IMR-90 (cell line): Measurements from ENCODE around the gene LTBP1. TPM values are rescaled to one million over a fixed set of nuclear protein-coding genes. Genes with fewer than 3 reads are reported as not detected.
A peak's percentile ranks its signal among the peaks of the same experiment; 100 is the strongest.

Experiments used
- ATAC-seq: fragments of 200-7000 bp; cut with Tn5 transposase; 2 replicates; pipeline ENCODE4 v1.9.1; 2020; ENCODE audit warnings: low read depth, mild to moderate bottlenecking, moderate library complexity
- BruUV-seq: library from RNA; stranded (reverse); fragments of 400-500 nt; replicated peaks from 2 replicates; lab custom pipeline; 2021; lab: Mats Ljungman, UMichigan
- CTCF ChIA-PET: fragments of 300-600 bp; formaldehyde crosslinking; extraction: SDS; loops from one replicate; lab custom pipeline; 2021; ENCODE audit warnings: antibody characterized with exemption; lab: Yijun Ruan, JAX
- POLR2A ChIA-PET: fragments of 300-600 bp; sonication (Branson Sonifier 250); formaldehyde crosslinking; loops from one replicate; lab custom pipeline; 2022; ENCODE audit warnings: antibody characterized with exemption; ENCODE audit not compliant: unreplicated experiment; lab: Charles Lee
- DNase-seq: peaks from one replicate; pipeline ENCODE4 v3.0.0; 2013
- H2AFZ ChIP-seq: replicated peaks from 2 replicates; pipeline ENCODE3; 2013; ENCODE audit warnings: low read length, mild to moderate bottlenecking; ENCODE audit not compliant: poor library complexity
- H2AK5ac ChIP-seq: 2 replicates; pipeline ENCODE4 v1.6.1; 2013; ENCODE audit warnings: low read depth, low read length, inconsistent platforms
- H2AK9ac ChIP-seq: replicated peaks from 2 replicates; pipeline ENCODE3; 2013; ENCODE audit warnings: mild to moderate bottlenecking, low read depth, low read length, moderate library complexity; ENCODE audit not compliant: poor library complexity
- H2BK120ac ChIP-seq: 2 replicates; pipeline ENCODE4 v1.6.1; 2013; ENCODE audit warnings: low read depth, low read length, inconsistent platforms
- H2BK15ac ChIP-seq: 3 replicates; pipeline ENCODE4 v1.6.1; 2013; ENCODE audit warnings: low read depth, low read length, inconsistent platforms
- H2BK20ac ChIP-seq: 2 replicates; pipeline ENCODE4 v1.6.1; 2013; ENCODE audit warnings: low read depth, mild to moderate bottlenecking, inconsistent platforms, low read length, moderate library complexity
- H2BK5ac ChIP-seq: 2 replicates; pipeline ENCODE4 v1.6.1; 2013; ENCODE audit warnings: mild to moderate bottlenecking, low read depth, low read length, inconsistent platforms; ENCODE audit not compliant: poor library complexity, severe bottlenecking
- H3K14ac ChIP-seq: replicated peaks from 2 replicates; pipeline ENCODE4 v1.6.1; 2013; ENCODE audit warnings: low read depth, low read length, inconsistent platforms
- H3K18ac ChIP-seq: 2 replicates; pipeline ENCODE4 v1.6.1; 2013; ENCODE audit warnings: low read depth, low read length, control low read depth
- H3K23ac ChIP-seq: 2 replicates; pipeline ENCODE4 v1.6.1; 2013; ENCODE audit warnings: low read depth, low read length, inconsistent platforms
- H3K27ac ChIP-seq: 2 replicates; pipeline ENCODE4 v1.5.1; 2013; ENCODE audit warnings: mild to moderate bottlenecking, control low read depth, low read length; ENCODE audit not compliant: insufficient read depth
- H3K27me3 ChIP-seq: 2 replicates; pipeline ENCODE4 v1.6.1; 2013; ENCODE audit warnings: low read length; ENCODE audit not compliant: control insufficient read depth, insufficient read depth
- H3K36me3 ChIP-seq: 2 replicates; pipeline ENCODE4 v1.6.1; 2013; ENCODE audit warnings: low read length, mixed read lengths; ENCODE audit not compliant: control insufficient read depth, insufficient read depth
- H3K4ac ChIP-seq: 2 replicates; pipeline ENCODE4 v1.6.1; 2013; ENCODE audit warnings: low read depth, low read length, inconsistent platforms
- H3K4me1 ChIP-seq: 2 replicates; pipeline ENCODE4 v1.6.1; 2013; ENCODE audit warnings: low read length, mixed read lengths; ENCODE audit not compliant: control insufficient read depth, insufficient read depth
- H3K4me2 ChIP-seq: 2 replicates; pipeline ENCODE4 v1.6.1; 2013; ENCODE audit warnings: low read depth, mild to moderate bottlenecking, control low read depth, low read length, moderate library complexity
- H3K4me3 ChIP-seq: 2 replicates; pipeline ENCODE4 v1.5.1; 2013; ENCODE audit warnings: low read depth, mild to moderate bottlenecking, control low read depth, low read length, moderate library complexity; ENCODE audit not compliant: insufficient read depth
- H3K56ac ChIP-seq: 2 replicates; pipeline ENCODE4 v1.6.1; 2013; ENCODE audit warnings: low read length, inconsistent platforms; ENCODE audit not compliant: insufficient read depth; ENCODE audit errors: extremely low read depth
- H3K79me1 ChIP-seq, 2 experiments: 2 replicates each; pipeline ENCODE4 v1.6.1; 2013; ENCODE audit warnings: low read length in 2 of 2, inconsistent platforms in 1 of 2, low read depth in 1 of 2
- H3K9ac ChIP-seq: 2 replicates; pipeline ENCODE4 v1.6.1; 2013; ENCODE audit warnings: low read depth, low read length, control low read depth
- H3K9me1 ChIP-seq: 2 replicates; pipeline ENCODE4 v1.6.1; 2013; ENCODE audit warnings: low read length, inconsistent platforms; ENCODE audit not compliant: insufficient read depth
- H3K9me3 ChIP-seq: 2 replicates; pipeline ENCODE4 v1.6.1; 2013; ENCODE audit warnings: low read length; ENCODE audit not compliant: control insufficient read depth, insufficient read depth
- H4K20me1 ChIP-seq: 2 replicates; pipeline ENCODE4 v1.6.1; 2013; ENCODE audit warnings: low read length, inconsistent platforms; ENCODE audit not compliant: insufficient read depth
- H4K5ac ChIP-seq: 2 replicates; pipeline ENCODE4 v1.6.1; 2013; ENCODE audit warnings: mild to moderate bottlenecking, low read depth, low read length, control low read depth
- H4K8ac ChIP-seq, 2 experiments: 2 replicates each; pipeline ENCODE4 v1.6.1; 2013; ENCODE audit warnings: low read depth in 2 of 2, low read length in 2 of 2, control low read depth in 1 of 2, inconsistent platforms in 1 of 2
- H4K91ac ChIP-seq: 2 replicates; pipeline ENCODE4 v1.6.1; 2013; ENCODE audit warnings: low read depth, low read length, inconsistent platforms; ENCODE audit not compliant: insufficient read depth
- NFE2L2 ChIP-seq: fragments of 150-350 bp; IDR thresholded peaks from 2 replicates; pipeline ENCODE4 v1.6.1; 2016; ENCODE audit warnings: low read depth, mild to moderate bottlenecking, low read length
- RFX5 ChIP-seq: IDR thresholded peaks from 2 replicates; pipeline ENCODE4 v1.8.0; 2012; ENCODE audit warnings: low read depth, mild to moderate bottlenecking, low read length, moderate library complexity
- WGBS, 2 experiments: methylation state at CpG; one replicate each; pipeline versions ENCODE4 v1.1.5 to v1.1.7; 2013; ENCODE audit warnings: missing lambda C conversion rate in 2 of 2; ENCODE audit not compliant: insufficient read length in 1 of 2; ENCODE audit errors: extremely low coverage in 2 of 2; 5-methylcytosine and 5-hydroxymethylcytosine counted together
- dilution Hi-C: fragments of 300-500 bp; cut with HindIII; formaldehyde crosslinking; loops from one replicate; pipeline ENCODE4 v1.14.3; 2018; ENCODE audit warnings: low sequenced_read_pairs; ENCODE audit not compliant: unreplicated experiment
- in situ Hi-C: fragments of 300-500 bp; cut with MboI; formaldehyde crosslinking; loops from 3 replicates; pipeline ENCODE4 v1.14.3; 2019; ENCODE audit warnings: low sequenced_read_pairs, inconsistent platforms, mixed read lengths
- intact Hi-C: fragments of 100-400 bp; cut with micrococcal nuclease; formaldehyde crosslinking; loops from 2 replicates; pipeline ENCODE4 v1.10.0; 2022
- polyA plus RNA-seq, 3 experiments: library from polyadenylated mRNA; depleted of rRNA; stranded (reverse); fragments of >200 nt; gene quantifications; 2 replicates each; pipeline ENCODE4 v1.2.3, GENCODE V29; 2012; ENCODE audit warnings: low replicate concordance in 1 of 3
- total RNA-seq: library from RNA; depleted of rRNA; stranded (reverse); fragments of >200 nt; gene quantifications from 2 replicates; pipeline ENCODE4 v1.2.3, GENCODE V29; 2012

LTBP1 gene
- total and polyA plus RNA-seq, 2 of the 4 experiments (the other 2 are of a cell fraction), result 235 to 326 TPM

DNA sequence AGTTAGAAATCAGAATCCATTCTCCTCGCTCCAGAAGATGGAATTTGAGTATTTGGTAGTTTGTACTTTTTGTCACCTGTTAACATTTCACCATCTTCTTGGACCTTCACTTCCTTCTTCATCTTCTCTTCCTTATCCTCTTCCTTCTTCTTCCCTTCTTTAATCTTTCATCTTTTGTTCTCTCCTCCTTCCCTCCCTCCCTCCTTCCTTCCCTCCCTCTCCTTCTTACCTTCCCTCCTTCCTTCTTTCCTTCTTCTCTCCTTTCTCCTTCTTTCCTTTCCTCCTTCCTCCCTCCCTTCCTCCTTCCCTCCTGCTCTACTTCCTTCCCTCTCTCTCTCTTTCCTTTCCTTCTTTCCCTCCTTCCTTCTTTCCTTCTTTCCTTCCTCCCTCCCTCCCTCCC is 31.1 kb upstream of the LTBP1 start:
- H3K9me3 ChIP-seq, result no peaks in the 10 kb centered on the region
- peaks cover 3% of the 10 kb centered on the region for H3K4me1 ChIP-seq
- H3K9ac ChIP-seq, result no peak overlapping the region
- no peak overlapping the region for H3K4me3 ChIP-seq
- in situ Hi-C loops, result no loop called here
- no peaks in the 10 kb centered on the region for H3K27me3 ChIP-seq
- no peak overlapping the region for H4K5ac ChIP-seq
- no peak overlapping the region for H2AK9ac ChIP-seq
- no peak overlapping the region for H2BK120ac ChIP-seq
- ATAC-seq, result no peak
- no peak overlapping the region for H2AFZ ChIP-seq
- H2BK5ac ChIP-seq, result no peak overlapping the region
- H3K9me1 ChIP-seq, result peaks cover 2% of the 10 kb centered on the region; the same call in 1 of the 2 replicates
- no peak overlapping the region for H3K27ac ChIP-seq
- no peak overlapping the region for H3K4ac ChIP-seq
- H4K91ac ChIP-seq, result no peak overlapping the region
- H2BK20ac ChIP-seq, result no peak overlapping the region
- BruUV-seq, result no TSS peak
- no peak overlapping the region for H3K56ac ChIP-seq
- no peaks in the 10 kb centered on the region for H4K20me1 ChIP-seq
- ChIA-PET CTCF (no interaction called here), POLR2A (no interaction called here)
- no peaks in the 10 kb centered on the region for H3K36me3 ChIP-seq
- peak overlapping the region; percentile 59; the same call in 1 of the 2 replicates for H3K18ac ChIP-seq
- DNase-seq, result no peak
- H3K79me1 ChIP-seq, result no peaks in the 10 kb centered on the region
- TF ChIP-seq RFX5, result no peak
- TF ChIP-seq NFE2L2, result no peak
- no CpG with 5 or more reads among the region's 1 CpG for WGBS, 2 experiments
- 0 out of 3 replicates have a peak overlapping the region, but pooled peaks have one; percentile 22 for H2BK15ac ChIP-seq
- H3K14ac ChIP-seq, result no peak overlapping the region
- no peak overlapping the region for H4K8ac ChIP-seq
- H3K23ac ChIP-seq, result no peak overlapping the region
- dilution Hi-C loops, result no loop called here
- H3K4me2 ChIP-seq, result no peak overlapping the region
- intact Hi-C loops, result no loop called here
- peak overlapping the region; percentile 50; the same call in 1 of the 2 replicates for H2AK5ac ChIP-seq
